ENCODE measurements around the gene PSMD9. TPM values are rescaled to one million over a fixed set of nuclear protein-coding genes. Genes with fewer than 3 reads are reported as not detected.
"Not testable (repeated sequence)": the region's sequence is repeated elsewhere in the genome, so short reads cannot be mapped to it uniquely, and the experiment has no call there.

PSMD9 gene
- total RNA-seq, 4 donors from 2014 or later, result 21.7 to 57.3 (median 46.2) TPM

DNA sequence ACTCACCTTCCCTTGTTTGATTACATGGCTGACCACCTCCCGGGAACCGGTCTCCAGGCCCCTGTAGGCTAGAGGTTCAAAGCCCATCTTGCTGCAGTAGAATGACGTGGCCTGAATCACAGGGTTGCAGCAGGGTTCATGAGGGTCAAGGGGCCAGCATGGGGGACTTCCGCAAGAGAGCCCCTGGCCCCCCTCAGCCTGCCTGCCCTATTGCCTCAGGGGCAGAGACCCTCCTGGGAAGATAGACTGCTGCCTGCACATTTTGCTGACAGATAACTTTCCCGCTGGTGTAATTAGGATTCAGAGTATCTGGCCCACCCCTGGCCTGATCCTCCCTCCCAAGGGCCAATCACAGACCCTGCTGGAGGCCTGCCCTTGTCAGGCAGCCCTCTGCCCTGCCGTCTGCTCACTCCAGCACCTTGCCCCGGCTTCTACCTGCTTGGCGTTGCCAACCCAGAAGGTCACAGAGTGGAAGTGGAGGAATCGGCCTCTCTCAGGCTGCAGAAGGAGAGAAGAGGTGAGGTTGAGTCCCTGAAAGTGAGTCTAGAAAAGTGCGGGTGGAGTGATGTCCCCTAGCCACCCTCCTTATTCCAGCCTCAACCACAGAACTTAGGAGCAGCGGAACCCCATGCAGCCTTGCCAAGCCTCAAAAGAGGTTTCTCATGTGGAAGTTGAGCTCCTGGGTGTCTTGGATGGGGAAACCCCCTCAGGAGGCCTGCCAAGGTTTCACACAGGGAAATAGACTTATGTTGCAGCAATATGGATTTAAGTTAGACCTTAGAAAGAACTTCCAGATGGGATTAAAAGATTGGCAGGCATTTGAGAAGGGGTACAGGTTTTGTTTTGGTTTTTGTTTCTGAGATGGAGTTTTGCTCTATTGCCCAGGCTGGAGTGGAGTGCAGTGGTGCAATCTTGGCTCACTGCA, 31.0 kb upstream of the PSMD9 start:
- DNase-seq, result no peak
- Histone ChIP-seq H3K9me3 (no peaks in the 10 kb centered on the region), H3K4me3 (no peak overlapping the region), H3K4me1 (peaks cover 9 to 20% (median 15%) of the 10 kb centered on the region in 4 donors), H3K27me3 (no peaks in the 10 kb centered on the region), H3K36me3 (no peaks in the 10 kb centered on the region), H3K27ac (peak overlapping the region in 2 of 4 donors; percentile 85 to 91)
- TF ChIP-seq POLR2AphosphoS5 (IDR thresholded peaks at IDR 0.05) (no peak), EP300 (IDR thresholded peaks at IDR 0.05; ENCODE audit: low read depth) (no peak), CTCF (IDR thresholded peaks at IDR 0.05) (no peak), POLR2A (IDR thresholded peaks at IDR 0.05) (no peak)
- in situ Hi-C loops (cut with MboI; ENCODE audit: low pct_ligation_motif_present in 1 of 4, low pct_unique_long_range_greater_than_20kb in 1 of 4, low sequenced_read_pairs in 3 of 4) (no loop called here), intact Hi-C loops (cut with DNase I; ENCODE audit: low total_unique reads) (no loop called here)
- WGBS, 2 donors (ENCODE audit: low coverage in 1 of 2), result 72% methylated on average over 11 of the region's 11 CpGs; no CpG with 5 or more reads in 1 of the 2 donors

- DNase-seq, result no peak
- no peaks in the 10 kb centered on the region for H3K27me3 ChIP-seq
- 81 to 93% methylated on average over 5 to 10 of the region's 10 CpGs for WGBS, 2 donors (ENCODE audit: low coverage in 1 of 2)
- in situ Hi-C loops (cut with MboI; ENCODE audit: low pct_ligation_motif_present in 1 of 4, low pct_unique_long_range_greater_than_20kb in 1 of 4, low sequenced_read_pairs in 3 of 4), result no loop called here
- no peaks in the 10 kb centered on the region for H3K9me3 ChIP-seq
- no peak for TF ChIP-seq POLR2AphosphoS5 (IDR thresholded peaks at IDR 0.05)
- no peak for TF ChIP-seq CTCF (IDR thresholded peaks at IDR 0.05)
- no peak for TF ChIP-seq EP300 (IDR thresholded peaks at IDR 0.05; ENCODE audit: low read depth)
- TF ChIP-seq POLR2A (IDR thresholded peaks at IDR 0.05), result no peak
- peaks cover 9 to 20% (median 15%) of the 10 kb centered on the region in 4 donors for H3K4me1 ChIP-seq
- H3K4me3 ChIP-seq, result no peak overlapping the region
- intact Hi-C loops (cut with DNase I; ENCODE audit: low total_unique reads), result no loop called here
- peak overlapping the region; percentile 72 to 91 (median 86) for H3K27ac ChIP-seq
- H3K36me3 ChIP-seq, result no peaks in the 10 kb centered on the region
These were observed 30.3 kb upstream of the PSMD9 start for GRCh38 chr12:121858318-121858661.

DNA sequence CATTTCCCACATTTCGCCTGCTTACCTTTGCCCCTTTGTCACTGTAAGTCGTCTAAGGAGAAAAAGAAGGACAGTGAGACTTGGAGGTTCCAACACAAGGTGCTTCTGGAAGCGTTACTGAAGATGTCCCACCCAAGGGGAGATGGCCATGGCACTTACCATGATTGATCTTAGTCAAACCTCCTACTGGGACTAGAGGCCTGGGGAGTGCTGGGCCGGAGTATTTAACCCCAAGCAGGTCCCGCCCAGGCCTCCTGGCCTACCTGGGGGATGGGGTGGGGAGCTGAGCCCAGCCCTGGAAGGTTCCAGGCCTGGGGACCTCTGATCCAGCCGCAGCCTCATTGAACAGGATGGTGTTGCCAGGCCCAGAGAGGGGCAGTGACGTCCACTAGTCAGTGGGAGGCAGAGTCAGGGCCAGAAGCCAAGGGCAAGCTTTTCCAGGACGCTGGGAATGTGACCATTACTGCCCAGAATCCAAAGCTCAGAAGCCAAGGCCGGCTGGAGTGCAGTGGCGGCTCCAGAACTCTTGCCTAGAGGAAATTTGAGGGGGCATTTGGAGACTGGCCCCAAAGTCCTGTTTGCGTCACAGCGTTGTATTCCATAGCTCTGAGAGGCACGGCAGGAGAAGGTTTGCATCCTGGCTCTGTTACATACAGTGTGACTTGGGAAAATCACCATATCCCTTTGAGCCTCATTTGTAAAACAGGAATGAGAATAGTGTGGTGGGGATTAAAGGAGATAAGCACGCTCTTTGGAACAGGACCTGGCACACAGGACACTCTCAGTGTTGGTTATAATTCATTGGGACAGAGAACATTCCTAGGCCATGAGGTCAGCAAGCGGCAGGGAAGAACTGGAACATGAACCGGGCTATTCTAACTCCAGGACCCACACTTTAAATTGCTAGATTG, 29.7 kb upstream of the PSMD9 start, which contains the start of gene HPD:
Gene HPD, minus strand, starts transcription at position 198 of the 911 bp plus-strand sequence. Its CDS starts 36 bp downstream, at position 162.
- Histone ChIP-seq H3K9me3 (no peaks in the 10 kb centered on the region), H3K4me1 (peaks cover 9 to 20% (median 15%) of the 10 kb centered on the region in 4 donors), H3K4me3 (no peak within 1 kb of the TSS), H3K27me3 (no peaks in the 10 kb centered on the region), H3K36me3 (no peaks in the 10 kb centered on the region), H3K27ac (peak within 1 kb of the TSS; percentile 72 to 91 (median 86))
- peak in 2 of 3 donors; percentile 29 to 58 for TF ChIP-seq POLR2AphosphoS5 (IDR thresholded peaks at IDR 0.05)
- no peak for TF ChIP-seq EP300 (IDR thresholded peaks at IDR 0.05; ENCODE audit: low read depth)
- 74 to 79% methylated on average over 8 to 16 of the region's 16 CpGs for whole genome bisulfite sequencing, 2 donors (ENCODE audit: low coverage in 1 of 2)
- in situ Hi-C loops (cut with MboI; ENCODE audit: low pct_ligation_motif_present in 1 of 4, low pct_unique_long_range_greater_than_20kb in 1 of 4, low sequenced_read_pairs in 3 of 4), result no loop called here
- peak; percentile 34 for DNase-seq
- intact Hi-C loops (cut with DNase I; ENCODE audit: low total_unique reads), result no loop called here

GRCh38 chr12:121860257-121860656, 28.3 kb upstream of the PSMD9 start:
- in situ Hi-C loops (cut with MboI; ENCODE audit: low pct_ligation_motif_present in 1 of 4, low pct_unique_long_range_greater_than_20kb in 1 of 4, low sequenced_read_pairs in 3 of 4), result no loop called here

DNA sequence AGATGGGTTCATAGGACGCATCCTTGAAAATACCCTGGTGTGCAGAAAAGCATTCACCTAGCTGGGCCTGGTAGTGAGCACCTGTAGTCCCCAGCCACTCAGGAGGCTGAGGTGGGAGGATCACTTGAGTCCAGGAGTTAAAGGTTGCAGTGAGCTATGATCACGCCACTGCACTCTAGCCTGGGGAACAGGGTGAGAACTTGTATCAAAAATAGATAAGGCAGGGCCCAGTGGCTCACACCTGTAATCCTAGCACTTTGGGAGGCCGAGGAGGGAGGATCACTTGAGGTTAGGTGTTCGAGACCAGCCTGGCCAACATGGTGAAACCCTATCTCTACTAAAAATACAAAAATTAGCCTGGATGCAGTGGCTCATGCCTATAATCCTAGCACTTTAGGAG, 27.9 kb upstream of the PSMD9 start:
- peaks cover 9 to 20% (median 15%) of the 10 kb centered on the region in 4 donors for H3K4me1 ChIP-seq
- H3K4me3 ChIP-seq; intact Hi-C loops (cut with DNase I; ENCODE audit: low total_unique reads); DNase-seq; H3K27me3 ChIP-seq; H3K36me3 ChIP-seq; H3K9me3 ChIP-seq; in situ Hi-C loops (cut with MboI; ENCODE audit: low pct_ligation_motif_present in 1 of 4, low pct_unique_long_range_greater_than_20kb in 1 of 4, low sequenced_read_pairs in 3 of 4); H3K27ac ChIP-seq: not testable (repeated sequence)
- whole genome bisulfite sequencing, 2 donors (ENCODE audit: low coverage in 1 of 2), result 89% methylated on average over 4 of the region's 4 CpGs; no CpG with 5 or more reads in 1 of the 2 donors

More at GRCh38 chr12:121860257-121860656, 28.3 kb upstream of the PSMD9 start:
- DNase-seq, result no peak
- TF ChIP-seq POLR2AphosphoS5 (IDR thresholded peaks at IDR 0.05) (no peak), POLR2A (IDR thresholded peaks at IDR 0.05) (no peak), EP300 (IDR thresholded peaks at IDR 0.05; ENCODE audit: low read depth) (no peak)
- Histone ChIP-seq H3K9me3 (no peaks in the 10 kb centered on the region), H3K4me3 (no peak overlapping the region), H3K27ac (peak overlapping the region; percentile 72 to 91 (median 86)), H3K27me3 (no peaks in the 10 kb centered on the region), H3K4me1 (peaks cover 9 to 20% (median 15%) of the 10 kb centered on the region in 4 donors), H3K36me3 (no peaks in the 10 kb centered on the region)
- intact Hi-C loops (cut with DNase I; ENCODE audit: low total_unique reads), result no loop called here
- WGBS, 2 donors (ENCODE audit: low coverage in 1 of 2), result 100% methylated on average over 1 of the region's 1 CpG; no CpG with 5 or more reads in 1 of the 2 donors

All from transverse colon (tissue), 4 donors.